Measurements from ENCODE around the gene SYT14.

Gene SYT14

GRCh38 chr1:210200124-210200736 is 262.2 kb downstream of the SYT14 start:
- no peak for DNase-seq (ENCODE audit: low read depth in 2 of 2, low spot score in 1 of 2)

- no peak for DNase-seq (ENCODE audit: low read depth in 2 of 2, low spot score in 1 of 2)
Observed at GRCh38 chr1:210201681-210202080, 263.7 kb downstream of the SYT14 start.

DNA sequence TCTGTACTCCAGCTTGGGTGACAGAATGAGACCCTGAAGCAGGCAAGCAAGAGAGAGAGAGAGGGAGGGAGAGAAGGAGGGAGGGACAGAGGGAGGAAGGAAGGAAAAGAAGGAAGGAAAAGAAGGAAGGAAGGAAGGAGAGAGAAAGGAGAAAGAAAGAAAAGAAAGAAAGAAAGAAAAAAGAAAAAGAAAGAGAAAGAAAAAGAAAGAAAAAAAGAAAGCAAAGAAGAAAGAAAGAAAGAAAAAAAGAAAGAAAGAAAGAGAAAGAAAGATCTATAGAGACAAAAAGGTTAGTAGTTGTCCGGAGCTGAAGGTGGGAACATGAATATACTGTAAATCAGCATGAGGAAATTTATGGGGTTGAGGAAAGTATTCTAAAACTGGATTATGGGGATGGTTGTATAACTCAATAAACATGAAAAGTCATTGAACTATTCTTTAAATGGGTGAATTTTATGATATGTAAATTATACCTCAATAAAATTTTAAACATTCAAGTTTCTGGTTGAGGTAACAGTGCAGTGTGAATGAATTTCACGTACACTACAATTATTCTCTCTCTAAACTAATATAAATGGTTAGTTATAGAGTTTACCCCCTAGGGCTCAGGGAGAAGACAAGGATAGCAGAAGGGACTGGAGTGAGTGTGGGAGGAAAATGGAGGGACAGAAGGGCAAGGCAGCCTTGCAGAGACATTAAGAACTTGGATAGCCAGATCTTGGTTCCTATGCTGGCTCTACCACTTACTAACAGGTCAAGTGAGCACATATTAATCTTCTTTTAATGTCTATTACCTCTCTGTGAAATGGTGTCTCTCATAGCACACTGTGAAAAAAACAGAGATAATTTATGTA is 269.8 kb downstream of the SYT14 start:
- no peak for DNase-seq (ENCODE audit: low read depth in 2 of 2, low spot score in 1 of 2)

DNA sequence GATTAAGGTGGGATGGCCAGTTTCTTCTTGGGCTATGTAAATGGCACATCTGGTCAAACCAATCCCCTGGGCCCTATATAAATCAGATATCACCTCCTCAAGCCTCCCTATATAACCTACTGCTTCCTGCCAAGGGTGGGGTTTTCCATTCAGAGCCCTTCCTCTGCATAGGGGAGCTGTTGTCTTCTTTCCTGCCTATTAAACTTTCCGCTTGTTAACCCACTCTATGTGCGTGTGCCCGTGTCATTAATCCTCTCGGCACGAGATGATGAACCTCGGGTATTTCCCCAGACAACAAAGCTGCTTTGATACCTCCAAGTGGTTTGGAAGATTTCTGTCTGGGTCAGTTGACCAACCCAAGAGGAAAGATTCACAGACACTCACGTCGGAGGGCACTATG is 275.3 kb downstream of the SYT14 start:
- no peak for DNase-seq (ENCODE audit: low read depth in 2 of 2, low spot score in 1 of 2)

GRCh38 chr1:210214573-210215409 is 276.8 kb downstream of the SYT14 start:
- DNase-seq (ENCODE audit: low read depth in 2 of 2, low spot score in 1 of 2): no peak

- no peak for DNase-seq (ENCODE audit: low read depth in 2 of 2, low spot score in 1 of 2)
Observed at GRCh38 chr1:210217482-210217881, 279.5 kb downstream of the SYT14 start.

GRCh38 chr1:210218047-210218446 is 280.0 kb downstream of the SYT14 start:
- DNase-seq (ENCODE audit: low read depth in 2 of 2, low spot score in 1 of 2): no peak

All from stimulated activated CD8-positive, alpha-beta memory T cell treated with anti-CD3 and anti-CD28 coated beads, Interleukin-4, amount 100 ng/mL, for 4 hours (primary cell).